Panc1 (cell line): ENCODE results near the gene ERC2. TPM values are rescaled to one million over a fixed set of nuclear protein-coding genes. Genes with fewer than 3 reads are reported as not detected.

Experiments
- ATAC-seq: fragments of 200-7000 bp; cut with Tn5 transposase; 2 replicates; pipeline ENCODE4 v1.9.1; 2020; ENCODE audit warnings: mild to moderate bottlenecking, moderate library complexity
- BruUV-seq: library from RNA; stranded (reverse); fragments of 400-500 nt; replicated peaks from 2 replicates; lab custom pipeline; 2021; lab: Mats Ljungman, UMichigan
- CTCF ChIA-PET: fragments of 300-600 bp; sonication (Branson Sonifier 250); formaldehyde crosslinking; loops from one replicate; lab custom pipeline; 2022; ENCODE audit warnings: antibody characterized with exemption; lab: Charles Lee
- POLR2A ChIA-PET: fragments of 300-600 bp; sonication (Branson Sonifier 250); formaldehyde crosslinking; loops from one replicate; lab custom pipeline; 2022; ENCODE audit warnings: antibody characterized with exemption; lab: Charles Lee
- DNase-seq: peaks from one replicate; pipeline ENCODE4 v3.0.0-alpha.2; 2010; ENCODE audit warnings: low read depth, low spot score
- H3K27ac ChIP-seq: 2 replicates; pipeline ENCODE4 v1.5.1; 2011; ENCODE audit warnings: mild to moderate bottlenecking, low read length, inconsistent platforms
- H3K27me3 ChIP-seq: fragments of 200-500 bp; sonication (Bioruptor generic); 2 replicates; pipeline ENCODE4 v1.6.0; 2014; ENCODE audit warnings: low read length, inconsistent platforms; ENCODE audit not compliant: control insufficient read depth, insufficient read depth
- H3K36me3 ChIP-seq: fragments of 200-500 bp; sonication (Bioruptor generic); 2 replicates; pipeline ENCODE4 v1.5.1; 2014; ENCODE audit warnings: inconsistent platforms, mild to moderate bottlenecking, low read length, moderate library complexity; ENCODE audit not compliant: control insufficient read depth, insufficient read depth
- H3K4me1 ChIP-seq: 2 replicates; pipeline ENCODE4 v1.5.1; 2011; ENCODE audit warnings: inconsistent platforms, mild to moderate bottlenecking, low read length, moderate library complexity; ENCODE audit not compliant: control insufficient read depth, insufficient read depth
- H3K4me3 ChIP-seq, 2 experiments: 2 replicates each; pipeline ENCODE4 v1.5.1; 2011 to 2012; ENCODE audit warnings: low read depth in 2 of 2, low read length in 2 of 2, mild to moderate bottlenecking in 2 of 2, inconsistent platforms in 1 of 2, moderate library complexity in 1 of 2
- H3K9me3 ChIP-seq: fragments of 200-500 bp; sonication (Bioruptor generic); 2 replicates; pipeline ENCODE4 v1.5.1; 2014; ENCODE audit warnings: low read depth, mild to moderate bottlenecking, inconsistent platforms, low read length, moderate library complexity; ENCODE audit not compliant: control insufficient read depth, insufficient read depth
- POLR2AphosphoS5 ChIP-seq: IDR thresholded peaks from 2 replicates; pipeline ENCODE4 v1.6.1; 2012; ENCODE audit warnings: mild to moderate bottlenecking, low read depth, low read length, moderate library complexity
- SIN3A ChIP-seq: IDR thresholded peaks from 2 replicates; pipeline ENCODE4 v1.6.1; 2012; ENCODE audit warnings: low read depth, mild to moderate bottlenecking, low read length, moderate library complexity, borderline replicate concordance; ENCODE audit not compliant: insufficient read depth
- TCF7L2 ChIP-seq: IDR thresholded peaks from 2 replicates; pipeline ENCODE4 v1.6.1; 2011; ENCODE audit warnings: mild to moderate bottlenecking, low read depth, low read length, inconsistent platforms
- in situ Hi-C: cut with HindIII; loops from 2 replicates; pipeline ENCODE4 v1.10.0; 2016; ENCODE audit warnings: low sequenced_read_pairs, low pct_unique_long_range_greater_than_20kb
- intact Hi-C: fragments of 100-400 bp; cut with micrococcal nuclease; formaldehyde crosslinking; loops from one replicate; pipeline ENCODE4 v1.10.0; 2022; ENCODE audit not compliant: unreplicated experiment
- total RNA-seq: library from RNA; stranded (reverse); gene quantifications from one replicate; pipeline ENCODE4 v1.2.1, GENCODE V29; 2021; ENCODE audit not compliant: unreplicated experiment
- TF ChIP-seq, protein P1 (sequence below): fragments of 450-650 bp; IDR thresholded peaks from 2 replicates; pipeline ENCODE4 v1.5.1; 2017; ENCODE audit warnings: mild to moderate bottlenecking
- TF ChIP-seq, protein P2 (sequence below), 2 experiments: IDR thresholded peaks; 2 replicates each; pipeline ENCODE4 v1.6.1; 2011 to 2012; ENCODE audit warnings: low read depth in 2 of 2, control low read depth in 1 of 2, low read length in 1 of 2, mild to moderate bottlenecking in 1 of 2, moderate library complexity in 1 of 2; ENCODE audit not compliant: insufficient read depth in 1 of 2

Gene ERC2
- total RNA-seq, 1 experiment from 2014 or later: 0.33 TPM

DNA sequence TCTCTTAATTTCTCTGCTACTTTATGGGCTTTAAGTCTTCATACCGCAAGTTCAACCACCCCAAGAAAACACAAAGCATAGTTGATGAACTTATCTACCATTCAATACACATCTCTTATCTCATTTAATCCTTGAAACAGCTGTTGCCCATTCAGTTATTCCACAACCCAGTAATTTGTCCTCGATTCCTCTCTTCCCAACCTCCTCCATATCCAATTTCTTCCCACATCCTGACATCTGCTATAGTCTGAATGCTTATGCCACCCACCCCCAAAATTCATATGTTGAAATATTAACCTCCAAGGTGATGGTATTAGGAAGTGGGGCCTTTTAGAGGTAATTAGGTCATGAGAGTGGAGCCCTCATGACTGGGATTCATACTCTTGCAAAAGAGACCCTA is 345.4 kb downstream of the ERC2 start:
- intact Hi-C loops: no loop called here
- ATAC-seq: no peak
- ChIA-PET POLR2A (no interaction called here), CTCF (no interaction called here)
- H3K27me3 ChIP-seq: no peaks in the 10 kb centered on the region
- no TSS peak for BruUV-seq
- DNase-seq: no peak
- in situ Hi-C loops: no loop called here
- no peak for TF ChIP-seq SIN3A
- TF ChIP-seq, protein P1, sequence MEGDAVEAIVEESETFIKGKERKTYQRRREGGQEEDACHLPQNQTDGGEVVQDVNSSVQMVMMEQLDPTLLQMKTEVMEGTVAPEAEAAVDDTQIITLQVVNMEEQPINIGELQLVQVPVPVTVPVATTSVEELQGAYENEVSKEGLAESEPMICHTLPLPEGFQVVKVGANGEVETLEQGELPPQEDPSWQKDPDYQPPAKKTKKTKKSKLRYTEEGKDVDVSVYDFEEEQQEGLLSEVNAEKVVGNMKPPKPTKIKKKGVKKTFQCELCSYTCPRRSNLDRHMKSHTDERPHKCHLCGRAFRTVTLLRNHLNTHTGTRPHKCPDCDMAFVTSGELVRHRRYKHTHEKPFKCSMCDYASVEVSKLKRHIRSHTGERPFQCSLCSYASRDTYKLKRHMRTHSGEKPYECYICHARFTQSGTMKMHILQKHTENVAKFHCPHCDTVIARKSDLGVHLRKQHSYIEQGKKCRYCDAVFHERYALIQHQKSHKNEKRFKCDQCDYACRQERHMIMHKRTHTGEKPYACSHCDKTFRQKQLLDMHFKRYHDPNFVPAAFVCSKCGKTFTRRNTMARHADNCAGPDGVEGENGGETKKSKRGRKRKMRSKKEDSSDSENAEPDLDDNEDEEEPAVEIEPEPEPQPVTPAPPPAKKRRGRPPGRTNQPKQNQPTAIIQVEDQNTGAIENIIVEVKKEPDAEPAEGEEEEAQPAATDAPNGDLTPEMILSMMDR: no peak
- TF ChIP-seq TCF7L2: no peak
- TF ChIP-seq, protein P2, sequence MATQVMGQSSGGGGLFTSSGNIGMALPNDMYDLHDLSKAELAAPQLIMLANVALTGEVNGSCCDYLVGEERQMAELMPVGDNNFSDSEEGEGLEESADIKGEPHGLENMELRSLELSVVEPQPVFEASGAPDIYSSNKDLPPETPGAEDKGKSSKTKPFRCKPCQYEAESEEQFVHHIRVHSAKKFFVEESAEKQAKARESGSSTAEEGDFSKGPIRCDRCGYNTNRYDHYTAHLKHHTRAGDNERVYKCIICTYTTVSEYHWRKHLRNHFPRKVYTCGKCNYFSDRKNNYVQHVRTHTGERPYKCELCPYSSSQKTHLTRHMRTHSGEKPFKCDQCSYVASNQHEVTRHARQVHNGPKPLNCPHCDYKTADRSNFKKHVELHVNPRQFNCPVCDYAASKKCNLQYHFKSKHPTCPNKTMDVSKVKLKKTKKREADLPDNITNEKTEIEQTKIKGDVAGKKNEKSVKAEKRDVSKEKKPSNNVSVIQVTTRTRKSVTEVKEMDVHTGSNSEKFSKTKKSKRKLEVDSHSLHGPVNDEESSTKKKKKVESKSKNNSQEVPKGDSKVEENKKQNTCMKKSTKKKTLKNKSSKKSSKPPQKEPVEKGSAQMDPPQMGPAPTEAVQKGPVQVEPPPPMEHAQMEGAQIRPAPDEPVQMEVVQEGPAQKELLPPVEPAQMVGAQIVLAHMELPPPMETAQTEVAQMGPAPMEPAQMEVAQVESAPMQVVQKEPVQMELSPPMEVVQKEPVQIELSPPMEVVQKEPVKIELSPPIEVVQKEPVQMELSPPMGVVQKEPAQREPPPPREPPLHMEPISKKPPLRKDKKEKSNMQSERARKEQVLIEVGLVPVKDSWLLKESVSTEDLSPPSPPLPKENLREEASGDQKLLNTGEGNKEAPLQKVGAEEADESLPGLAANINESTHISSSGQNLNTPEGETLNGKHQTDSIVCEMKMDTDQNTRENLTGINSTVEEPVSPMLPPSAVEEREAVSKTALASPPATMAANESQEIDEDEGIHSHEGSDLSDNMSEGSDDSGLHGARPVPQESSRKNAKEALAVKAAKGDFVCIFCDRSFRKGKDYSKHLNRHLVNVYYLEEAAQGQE (IDR thresholded peaks at IDR 0.05; ENCODE audit: insufficient read depth in 1 of 2, low read depth in 2 of 2, low read length in 1 of 2): no peak
- no peak for TF ChIP-seq POLR2AphosphoS5
- no peaks in the 10 kb centered on the region for H3K4me1 ChIP-seq
- no peaks in the 10 kb centered on the region for H3K36me3 ChIP-seq
- H3K4me3 ChIP-seq: no peak overlapping the region
- H3K27ac ChIP-seq: no peak overlapping the region
- no peaks in the 10 kb centered on the region for H3K9me3 ChIP-seq

DNA sequence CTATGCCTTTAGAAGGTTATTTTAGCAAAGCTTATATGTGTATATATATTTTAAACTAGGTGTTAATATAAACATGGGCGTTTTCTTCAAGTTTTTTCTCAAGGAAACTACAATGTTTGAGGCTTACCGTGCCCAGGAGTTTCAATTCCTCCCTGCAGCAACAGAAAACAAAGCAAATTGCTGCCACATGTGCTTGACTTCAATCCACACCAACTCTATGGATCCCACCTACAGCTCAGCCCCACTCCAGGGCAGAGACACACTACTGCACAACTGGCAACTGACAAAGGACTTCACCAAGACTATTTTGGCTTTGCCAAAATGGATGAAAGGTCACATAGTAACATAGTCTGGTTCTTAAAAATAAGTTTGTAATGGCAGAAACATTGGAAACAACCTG is 346.6 kb downstream of the ERC2 start:
- in situ Hi-C loops: no loop called here
- intact Hi-C loops: no loop called here
- Histone ChIP-seq H3K4me1 (no peaks in the 10 kb centered on the region), H3K27me3 (no peaks in the 10 kb centered on the region), H3K36me3 (no peaks in the 10 kb centered on the region), H3K4me3 (no peak overlapping the region), H3K9me3 (no peaks in the 10 kb centered on the region), H3K27ac (no peak overlapping the region)
- POLR2A ChIA-PET: no interaction called here
- TF ChIP-seq POLR2AphosphoS5 (no peak), TCF7L2 (no peak), SIN3A (no peak)
- TF ChIP-seq, protein P2 (IDR thresholded peaks at IDR 0.05; ENCODE audit: insufficient read depth in 1 of 2, low read depth in 2 of 2, low read length in 1 of 2): no peak
- TF ChIP-seq, protein P1: no peak
- no peak for ATAC-seq
- DNase-seq: no peak
- no TSS peak for BruUV-seq
- CTCF ChIA-PET: no interaction called here
